Midbrain (tissue), 1 donor: Measurements from ENCODE around the gene CCDC92B.
"Not testable (repeated sequence)": the region's sequence is repeated elsewhere in the genome, so short reads cannot be mapped to it uniquely, and the experiment has no call there.

Experiments used
- DNase-seq: peaks from one replicate; lab custom pipeline; 2025; lab: John Stamatoyannopoulos, UW

Gene CCDC92B

DNA sequence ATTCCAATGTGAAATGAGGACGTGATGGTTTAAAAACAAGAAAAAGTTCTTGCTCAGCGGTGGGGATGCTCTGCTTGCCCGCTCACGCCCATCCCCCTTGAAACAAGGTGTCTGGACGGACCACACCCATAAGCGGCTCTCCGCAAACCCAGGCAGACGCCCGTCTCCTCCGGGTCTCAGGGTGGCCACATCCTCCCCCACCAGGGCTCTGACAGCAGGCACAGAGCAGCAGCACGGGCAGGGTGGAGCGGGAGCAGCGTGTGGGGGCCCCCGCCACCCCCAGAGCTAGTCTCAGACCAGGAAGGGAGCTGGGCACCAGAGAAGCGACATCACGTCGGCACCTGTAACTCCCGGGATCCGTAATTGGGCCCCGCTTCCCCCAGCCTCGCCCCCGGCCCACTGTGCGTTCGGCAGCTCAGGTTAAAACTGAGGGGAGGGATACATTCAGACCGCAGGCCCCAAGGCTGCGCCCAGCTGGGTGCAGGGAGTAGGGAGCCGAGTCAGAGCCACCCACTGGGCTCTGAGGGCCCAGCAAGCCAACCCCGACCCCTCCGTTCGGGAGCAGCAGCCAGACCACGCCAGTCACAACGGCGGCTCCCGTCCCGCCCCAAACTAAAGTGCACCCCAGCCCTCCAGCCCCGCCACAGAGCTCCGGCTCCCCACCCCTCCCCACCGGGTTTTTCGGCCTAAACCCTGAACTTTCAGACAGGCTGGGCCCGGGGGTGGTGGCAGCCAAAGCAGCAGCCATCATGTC lies 59.9 kb downstream of the CCDC92B start:
- no peak for DNase-seq

DNA sequence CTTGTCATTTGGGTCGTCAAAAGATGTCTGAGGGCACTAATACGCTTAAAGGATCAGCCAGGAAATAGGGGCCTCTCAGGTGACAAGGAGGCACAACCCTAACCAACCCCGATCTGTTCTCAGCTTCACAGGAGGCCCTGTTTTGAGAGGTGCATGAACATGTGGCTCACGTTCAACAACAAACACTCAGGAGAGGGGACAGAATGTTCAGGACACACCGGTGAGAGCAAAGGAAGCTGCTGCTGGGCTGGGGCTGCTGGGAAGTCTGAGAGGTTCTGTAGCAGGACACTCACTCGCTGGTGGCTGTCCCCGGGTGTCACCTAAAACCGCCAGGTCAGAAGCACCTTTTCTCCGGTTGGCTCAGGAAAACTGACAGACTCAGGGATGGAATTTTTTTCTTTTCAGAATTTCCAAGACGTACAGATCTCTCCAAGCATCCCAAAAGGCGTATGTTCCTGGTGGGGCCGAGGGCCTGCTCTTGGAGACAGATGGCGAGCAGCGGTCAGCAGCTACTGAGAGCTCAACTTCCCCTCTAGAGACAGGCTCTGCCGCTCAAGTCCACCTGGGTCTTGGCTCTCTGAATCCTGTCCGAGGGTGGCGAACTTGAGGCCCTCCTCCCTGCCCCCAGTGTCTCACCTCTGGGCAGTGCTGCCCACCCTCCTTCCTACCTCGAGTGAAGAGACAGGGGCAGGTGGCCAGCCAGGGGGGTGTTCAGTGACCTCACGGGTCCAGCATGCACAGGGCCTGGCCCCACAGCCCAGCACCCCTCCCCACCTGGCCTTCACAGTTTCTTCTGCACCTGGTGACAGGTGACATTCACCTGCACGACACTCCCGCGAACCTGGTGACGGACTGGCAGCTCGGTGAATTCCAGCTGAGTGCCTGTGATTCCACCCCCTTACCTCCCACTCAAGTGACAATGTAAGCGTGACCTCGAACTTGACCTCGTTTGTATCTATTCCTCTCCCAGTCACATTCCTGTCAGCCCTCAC lies 60.8 kb downstream of the CCDC92B start:
- no peak for DNase-seq

- no peak for DNase-seq
Observed at GRCh38 chr17:2687074-2687418, 62.4 kb downstream of the CCDC92B start.

DNA sequence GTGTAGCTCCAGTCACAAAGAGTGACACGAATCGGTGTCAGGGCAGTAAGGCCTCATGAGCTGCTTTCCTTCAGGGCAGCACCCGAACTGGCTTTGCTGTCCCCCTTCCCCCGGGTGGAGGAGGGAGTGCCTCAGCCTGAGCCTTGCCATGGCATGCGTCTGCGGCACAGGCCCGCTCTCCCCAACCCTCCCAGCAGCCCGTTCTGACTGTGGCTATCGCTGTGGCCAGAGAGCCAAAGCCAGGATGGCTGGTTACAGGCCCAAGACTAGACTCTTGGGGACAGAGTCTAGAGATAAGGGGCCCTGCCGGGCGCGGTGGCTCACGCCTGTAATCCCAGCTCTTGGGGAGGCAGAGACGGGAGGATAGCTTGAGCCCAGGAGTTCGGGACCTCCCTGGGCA lies 63.8 kb downstream of the CCDC92B start:
- DNase-seq: no peak

- no peak for DNase-seq
Observed at GRCh38 chr17:2684549-2684948, 64.9 kb downstream of the CCDC92B start.

GRCh38 chr17:2683912-2684311 lies 65.5 kb downstream of the CCDC92B start:
- no peak for DNase-seq

DNA sequence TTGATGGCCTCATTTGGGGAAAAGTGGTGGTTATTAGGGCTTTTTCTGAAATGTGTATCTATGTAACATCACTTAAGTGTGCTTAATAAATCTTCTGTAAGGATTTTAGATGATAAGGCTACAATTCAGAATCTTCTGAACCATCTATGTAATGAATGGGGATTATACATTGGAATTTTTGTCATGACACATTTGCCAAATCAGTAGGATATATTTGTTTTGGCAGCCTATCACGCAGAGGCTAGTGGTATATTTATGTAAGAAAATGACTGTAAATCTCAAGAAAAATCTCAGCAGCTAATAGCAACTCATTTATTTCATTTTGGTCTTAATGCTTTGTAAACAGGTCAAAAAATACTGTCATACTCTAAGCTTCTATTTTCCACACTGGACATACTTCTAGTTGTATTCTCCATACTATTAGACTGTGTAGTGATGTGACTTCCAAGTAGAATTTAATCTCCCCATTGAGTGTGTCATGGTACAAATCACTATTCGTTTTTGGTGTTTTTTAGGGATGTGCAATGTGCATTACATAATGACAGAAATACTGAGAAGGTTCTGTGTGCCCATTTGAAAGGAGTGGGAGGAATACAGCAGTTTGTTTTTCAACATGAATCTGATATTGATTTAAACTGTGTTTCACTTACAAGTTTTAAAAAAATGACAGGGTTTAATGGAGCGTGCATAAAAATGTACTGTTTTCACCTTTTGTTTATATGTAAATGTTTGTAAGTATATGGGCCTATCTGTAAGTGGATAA lies 67.1 kb downstream of the CCDC92B start:
- DNase-seq: no peak

- DNase-seq: no peak
Observed at GRCh38 chr17:2681650-2682049, 67.8 kb downstream of the CCDC92B start.

DNA sequence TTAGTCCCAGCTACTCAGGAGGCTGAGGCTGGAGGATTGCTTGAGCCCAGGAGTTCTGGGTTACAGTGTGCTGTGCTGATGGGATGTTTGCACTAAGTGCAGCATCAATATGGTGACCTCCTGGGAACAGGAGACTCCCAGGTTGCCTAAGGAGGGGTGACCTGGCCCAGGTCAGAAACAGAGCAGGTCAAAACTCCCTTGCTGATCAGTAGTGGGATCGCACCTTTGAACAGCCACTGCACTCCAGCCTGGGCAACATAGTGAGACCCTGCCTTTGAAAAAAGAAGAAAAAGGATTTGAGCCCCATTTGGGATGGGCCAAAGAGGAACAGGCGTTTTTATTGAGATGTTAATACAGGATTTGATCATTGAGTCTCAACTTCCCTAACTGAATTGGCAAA lies 68.5 kb downstream of the CCDC92B start:
- DNase-seq: no peak

- DNase-seq: not testable (repeated sequence)
Observed at GRCh38 chr17:2679247-2679646, 70.2 kb downstream of the CCDC92B start.
